ENCODE data around the gene ZFP2.
"Not testable (repeated sequence)": the region's sequence is repeated elsewhere in the genome, so short reads cannot be mapped to it uniquely, and the experiment has no call there.

The ZFP2 gene

DNA sequence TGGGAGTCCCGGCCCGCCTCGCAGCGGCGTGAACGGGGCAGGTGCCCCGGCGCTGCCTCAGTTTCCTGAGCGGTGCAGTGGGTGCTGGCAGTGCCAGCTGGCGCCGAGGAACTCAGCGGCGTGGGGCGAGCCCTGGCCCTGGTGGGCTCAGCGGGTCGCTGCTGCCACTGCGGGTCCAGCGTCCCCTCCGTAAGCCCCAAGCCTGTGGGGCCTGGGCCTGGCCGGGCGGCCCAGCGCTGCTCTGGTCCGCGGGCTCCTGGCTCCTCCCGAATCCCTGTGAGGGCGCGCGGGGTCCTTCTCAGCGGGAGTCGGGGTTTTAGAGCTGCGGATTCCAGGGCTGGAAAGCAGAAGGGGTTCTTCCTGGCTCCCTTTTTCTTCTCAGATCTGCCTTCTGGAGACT is 35.1 kb upstream of the ZFP2 start:
- H3K4me2 ChIP-seq (ENCODE audit: low read length), result not testable (repeated sequence)

DNA sequence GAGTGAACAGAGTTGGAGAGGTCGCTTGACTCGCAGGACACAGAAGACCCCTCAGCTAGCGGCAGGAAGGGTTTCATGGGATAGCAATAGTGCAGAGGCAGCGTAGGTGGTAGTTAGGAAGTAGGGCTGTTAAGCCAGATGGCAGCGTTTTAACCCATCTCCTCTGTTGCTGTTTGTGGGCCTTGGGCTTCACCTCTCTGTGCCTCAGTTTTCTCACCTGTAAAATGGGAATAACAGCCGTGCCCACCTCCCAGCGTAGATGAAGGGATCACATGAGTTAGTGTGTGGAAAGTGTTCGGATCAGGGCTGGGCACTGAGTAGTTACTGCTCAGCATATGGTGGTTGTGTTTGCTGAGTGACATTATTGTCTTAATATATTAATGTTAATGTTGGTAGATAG is 34.1 kb upstream of the ZFP2 start:
- H3K56ac ChIP-seq (ENCODE audit: low read length), result peak overlapping the region; percentile 31
- no peak overlapping the region for H2BK120ac ChIP-seq (ENCODE audit: low read depth, low read length)
- H3K36me3 ChIP-seq (ENCODE audit: control insufficient read depth, insufficient read depth, low read length), result peaks cover 3% of the 10 kb centered on the region
- no peaks in the 10 kb centered on the region for H3K4me1 ChIP-seq (ENCODE audit: control insufficient read depth, low read depth, low read length)
- no peak overlapping the region for H3K23ac ChIP-seq (ENCODE audit: low read length)
- no peaks in the 10 kb centered on the region for H3K27me3 ChIP-seq (ENCODE audit: insufficient read depth, low read length, poor library complexity)
- WGBS (ENCODE audit: extremely low coverage, insufficient coverage, low lambda C conversion rate), result no CpG with 5 or more reads among the region's 8 CpGs
- no peak overlapping the region for H2BK5ac ChIP-seq (ENCODE audit: low read length)
- peak overlapping the region; percentile 10 for H3K4me2 ChIP-seq (ENCODE audit: low read length)
- no peak overlapping the region for H2BK15ac ChIP-seq (replicated peaks; ENCODE audit: low read depth)
- DNase-seq, result no peak
- no peak overlapping the region for H3K27ac ChIP-seq (ENCODE audit: low read depth, low read length)
- H3K79me1 ChIP-seq (ENCODE audit: low read length), result peaks cover 5% of the 10 kb centered on the region
- H4K8ac ChIP-seq (ENCODE audit: low read depth, low read length), result no peak overlapping the region
- H2AK5ac ChIP-seq (ENCODE audit: low read length), result no peak overlapping the region
- H3K79me2 ChIP-seq (ENCODE audit: control insufficient read depth, insufficient read depth, low read length), result no peaks in the 10 kb centered on the region
- H4K5ac ChIP-seq (ENCODE audit: low read length), result no peak overlapping the region
- H3K4ac ChIP-seq (ENCODE audit: low read depth, low read length), result no peak overlapping the region
- H3K4me3 ChIP-seq (ENCODE audit: low read length), result no peak overlapping the region
- H3K9ac ChIP-seq (ENCODE audit: low read length), result no peak overlapping the region
- no peak overlapping the region for H3K18ac ChIP-seq (ENCODE audit: low read length)

More for the DNA sequence above, 35.1 kb upstream of the ZFP2 start:
- H3K36me3 ChIP-seq (ENCODE audit: control insufficient read depth, insufficient read depth, low read length); H4K8ac ChIP-seq (ENCODE audit: low read depth, low read length); H3K23ac ChIP-seq (ENCODE audit: low read length); H3K56ac ChIP-seq (ENCODE audit: low read length); H3K4me1 ChIP-seq (ENCODE audit: control insufficient read depth, low read depth, low read length); H3K4ac ChIP-seq (ENCODE audit: low read depth, low read length); H3K9ac ChIP-seq (ENCODE audit: low read length); H3K27me3 ChIP-seq (ENCODE audit: insufficient read depth, low read length, poor library complexity); H2BK120ac ChIP-seq (ENCODE audit: low read depth, low read length); DNase-seq; H3K79me2 ChIP-seq (ENCODE audit: control insufficient read depth, insufficient read depth, low read length); H2BK5ac ChIP-seq (ENCODE audit: low read length); H2BK15ac ChIP-seq (replicated peaks; ENCODE audit: low read depth); H2AK5ac ChIP-seq (ENCODE audit: low read length); H3K4me3 ChIP-seq (ENCODE audit: low read length); H3K18ac ChIP-seq (ENCODE audit: low read length); H3K79me1 ChIP-seq (ENCODE audit: low read length); H3K27ac ChIP-seq (ENCODE audit: low read depth, low read length); H4K5ac ChIP-seq (ENCODE audit: low read length): not testable (repeated sequence)
- WGBS (ENCODE audit: extremely low coverage, insufficient coverage, low lambda C conversion rate), result no CpG with 5 or more reads among the region's 31 CpGs

DNA sequence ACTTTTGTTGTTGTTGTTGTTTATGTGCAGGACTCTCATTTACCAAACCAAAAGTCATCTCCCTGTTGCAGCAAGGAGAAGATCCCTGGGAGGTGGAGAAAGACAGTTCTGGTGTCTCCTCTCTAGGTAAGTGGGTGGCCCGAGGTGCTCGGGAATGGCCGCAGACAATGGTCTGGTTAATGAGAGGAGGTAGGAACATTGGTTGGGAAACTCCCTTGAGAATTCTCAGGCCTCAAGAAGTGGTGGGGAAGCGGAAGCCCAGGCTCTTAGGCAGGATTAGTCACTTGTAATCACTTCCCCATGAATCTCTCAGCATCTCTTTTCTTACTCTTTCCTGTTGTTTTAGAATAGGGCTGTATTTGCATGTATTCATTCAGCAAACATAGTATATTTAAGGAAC is 28.8 kb upstream of the ZFP2 start:
- H3K79me1 ChIP-seq (ENCODE audit: low read length), result no peaks in the 10 kb centered on the region
- no peak overlapping the region for H3K23ac ChIP-seq (ENCODE audit: low read length)
- H3K36me3 ChIP-seq (ENCODE audit: control insufficient read depth, insufficient read depth, low read length), result peaks cover 6% of the 10 kb centered on the region
- no peaks in the 10 kb centered on the region for H3K79me2 ChIP-seq (ENCODE audit: control insufficient read depth, insufficient read depth, low read length)
- H3K18ac ChIP-seq (ENCODE audit: low read length), result no peak overlapping the region
- no peaks in the 10 kb centered on the region for H3K4me1 ChIP-seq (ENCODE audit: control insufficient read depth, low read depth, low read length)
- H3K27me3 ChIP-seq (ENCODE audit: insufficient read depth, low read length, poor library complexity), result no peaks in the 10 kb centered on the region
- no CpG with 5 or more reads among the region's 4 CpGs for WGBS (ENCODE audit: extremely low coverage, insufficient coverage, low lambda C conversion rate)
- H3K9ac ChIP-seq (ENCODE audit: low read length), result no peak overlapping the region
- no peak overlapping the region for H3K27ac ChIP-seq (ENCODE audit: low read depth, low read length)
- no peak overlapping the region for H3K4me3 ChIP-seq (ENCODE audit: low read length)
- no peak overlapping the region for H4K8ac ChIP-seq (ENCODE audit: low read depth, low read length)
- H3K4ac ChIP-seq (ENCODE audit: low read depth, low read length), result no peak overlapping the region
- no peak overlapping the region for H4K5ac ChIP-seq (ENCODE audit: low read length)
- H2BK15ac ChIP-seq (replicated peaks; ENCODE audit: low read depth), result no peak overlapping the region
- no peak overlapping the region for H2AK5ac ChIP-seq (ENCODE audit: low read length)
- DNase-seq, result no peak
- H3K56ac ChIP-seq (ENCODE audit: low read length), result no peak overlapping the region
- H3K4me2 ChIP-seq (ENCODE audit: low read length), result no peak overlapping the region
- H2BK120ac ChIP-seq (ENCODE audit: low read depth, low read length), result no peak overlapping the region
- H2BK5ac ChIP-seq (ENCODE audit: low read length), result no peak overlapping the region

DNA sequence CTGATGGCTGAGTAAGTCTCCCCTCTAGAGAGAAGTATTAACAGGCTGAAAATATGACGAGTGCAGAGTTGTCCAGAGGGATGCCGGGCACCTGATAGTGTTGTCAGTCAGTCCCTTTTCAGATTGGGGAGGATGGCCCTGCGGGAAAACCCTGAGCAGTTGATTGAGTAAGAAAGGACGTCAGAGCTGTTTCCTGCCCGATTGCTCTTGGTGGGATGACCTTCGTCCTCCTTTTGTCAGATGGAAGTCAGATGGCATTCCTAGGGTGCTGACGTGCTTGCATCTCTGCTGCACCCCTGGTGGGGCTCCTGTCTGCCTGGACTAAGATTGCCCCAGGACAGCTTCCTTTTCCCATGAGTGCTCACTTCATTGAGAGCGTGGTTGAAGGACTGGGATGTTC is 26.1 kb upstream of the ZFP2 start:
- H2BK5ac ChIP-seq (ENCODE audit: low read length), result no peak overlapping the region
- H3K4me3 ChIP-seq (ENCODE audit: low read length), result no peak overlapping the region
- H3K23ac ChIP-seq (ENCODE audit: low read length), result no peak overlapping the region
- H3K4me1 ChIP-seq (ENCODE audit: control insufficient read depth, low read depth, low read length), result no peaks in the 10 kb centered on the region
- H3K18ac ChIP-seq (ENCODE audit: low read length), result no peak overlapping the region
- H3K9ac ChIP-seq (ENCODE audit: low read length), result no peak overlapping the region
- peaks cover 3% of the 10 kb centered on the region for H3K36me3 ChIP-seq (ENCODE audit: control insufficient read depth, insufficient read depth, low read length)
- H3K4ac ChIP-seq (ENCODE audit: low read depth, low read length), result no peak overlapping the region
- no peak overlapping the region for H2BK120ac ChIP-seq (ENCODE audit: low read depth, low read length)
- no peak for DNase-seq
- no peak overlapping the region for H3K27ac ChIP-seq (ENCODE audit: low read depth, low read length)
- H4K5ac ChIP-seq (ENCODE audit: low read length), result no peak overlapping the region
- no peak overlapping the region for H3K56ac ChIP-seq (ENCODE audit: low read length)
- no peak overlapping the region for H4K8ac ChIP-seq (ENCODE audit: low read depth, low read length)
- H2BK15ac ChIP-seq (replicated peaks; ENCODE audit: low read depth), result no peak overlapping the region
- no peaks in the 10 kb centered on the region for H3K27me3 ChIP-seq (ENCODE audit: insufficient read depth, low read length, poor library complexity)
- no CpG with 5 or more reads among the region's 8 CpGs for WGBS (ENCODE audit: extremely low coverage, insufficient coverage, low lambda C conversion rate)
- no peak overlapping the region for H3K4me2 ChIP-seq (ENCODE audit: low read length)
- no peak overlapping the region for H2AK5ac ChIP-seq (ENCODE audit: low read length)
- H3K79me1 ChIP-seq (ENCODE audit: low read length), result no peaks in the 10 kb centered on the region
- no peaks in the 10 kb centered on the region for H3K79me2 ChIP-seq (ENCODE audit: control insufficient read depth, insufficient read depth, low read length)

DNA sequence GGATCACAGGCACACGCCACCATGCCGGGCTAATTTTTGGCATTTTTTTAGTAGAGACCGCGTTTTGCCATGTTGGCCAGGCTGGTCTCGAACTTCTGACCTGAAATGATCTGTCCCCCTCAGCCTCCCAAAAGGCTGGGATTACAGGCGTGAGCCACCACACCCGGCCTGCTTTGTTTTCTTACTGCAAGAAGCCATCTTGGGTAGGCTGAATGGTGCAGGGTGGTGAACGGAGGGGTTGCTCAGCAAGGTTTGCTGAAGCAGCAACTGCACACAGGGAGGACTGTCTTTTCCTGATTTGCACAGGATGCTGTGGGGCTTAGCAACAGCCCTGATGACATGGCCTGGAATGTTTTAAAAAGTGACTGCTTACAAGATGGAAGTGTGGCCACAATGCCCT is 25.3 kb upstream of the ZFP2 start:
- H2BK15ac ChIP-seq (replicated peaks; ENCODE audit: low read depth), result no peak overlapping the region
- H3K4ac ChIP-seq (ENCODE audit: low read depth, low read length), result no peak overlapping the region
- no peak overlapping the region for H3K27ac ChIP-seq (ENCODE audit: low read depth, low read length)
- no peaks in the 10 kb centered on the region for H3K27me3 ChIP-seq (ENCODE audit: insufficient read depth, low read length, poor library complexity)
- H3K56ac ChIP-seq (ENCODE audit: low read length), result no peak overlapping the region
- H3K4me1 ChIP-seq (ENCODE audit: control insufficient read depth, low read depth, low read length), result no peaks in the 10 kb centered on the region
- H3K9ac ChIP-seq (ENCODE audit: low read length), result no peak overlapping the region
- DNase-seq, result no peak
- H2BK120ac ChIP-seq (ENCODE audit: low read depth, low read length), result no peak overlapping the region
- WGBS (ENCODE audit: extremely low coverage, insufficient coverage, low lambda C conversion rate), result no CpG with 5 or more reads among the region's 8 CpGs
- H3K36me3 ChIP-seq (ENCODE audit: control insufficient read depth, insufficient read depth, low read length), result peaks cover 3% of the 10 kb centered on the region
- H3K79me1 ChIP-seq (ENCODE audit: low read length), result no peaks in the 10 kb centered on the region
- no peak overlapping the region for H2BK5ac ChIP-seq (ENCODE audit: low read length)
- no peak overlapping the region for H3K4me2 ChIP-seq (ENCODE audit: low read length)
- H4K5ac ChIP-seq (ENCODE audit: low read length), result no peak overlapping the region
- H4K8ac ChIP-seq (ENCODE audit: low read depth, low read length), result no peak overlapping the region
- no peak overlapping the region for H3K23ac ChIP-seq (ENCODE audit: low read length)
- no peak overlapping the region for H3K4me3 ChIP-seq (ENCODE audit: low read length)
- H3K18ac ChIP-seq (ENCODE audit: low read length), result no peak overlapping the region
- no peaks in the 10 kb centered on the region for H3K79me2 ChIP-seq (ENCODE audit: control insufficient read depth, insufficient read depth, low read length)
- no peak overlapping the region for H2AK5ac ChIP-seq (ENCODE audit: low read length)

DNA sequence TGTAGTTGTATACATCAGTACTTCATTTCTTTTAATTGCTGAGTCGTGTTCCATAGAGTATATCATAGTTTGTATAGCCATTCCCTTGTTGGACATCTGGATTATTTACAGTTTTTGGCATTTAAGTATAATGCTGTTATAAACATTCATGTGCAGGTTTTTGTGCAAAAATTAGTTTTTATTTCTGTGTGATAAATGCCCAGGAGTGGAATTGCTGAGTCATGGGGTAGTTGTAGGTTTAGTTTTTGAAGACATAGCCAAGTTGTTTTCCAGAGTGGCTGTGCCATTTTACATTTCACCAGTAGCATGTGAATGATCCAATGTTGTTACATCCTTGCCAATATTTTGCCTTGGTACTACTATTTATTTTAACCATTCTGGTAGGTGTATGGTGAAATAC is 23.4 kb upstream of the ZFP2 start:
- no peak overlapping the region for H3K23ac ChIP-seq (ENCODE audit: low read length)
- DNase-seq, result no peak
- H3K18ac ChIP-seq (ENCODE audit: low read length), result no peak overlapping the region
- H3K79me2 ChIP-seq (ENCODE audit: control insufficient read depth, insufficient read depth, low read length), result no peaks in the 10 kb centered on the region
- H3K4ac ChIP-seq (ENCODE audit: low read depth, low read length), result no peak overlapping the region
- no peak overlapping the region for H2BK120ac ChIP-seq (ENCODE audit: low read depth, low read length)
- no peak overlapping the region for H3K27ac ChIP-seq (ENCODE audit: low read depth, low read length)
- H3K79me1 ChIP-seq (ENCODE audit: low read length), result no peaks in the 10 kb centered on the region
- no peak overlapping the region for H2AK5ac ChIP-seq (ENCODE audit: low read length)
- no peak overlapping the region for H3K56ac ChIP-seq (ENCODE audit: low read length)
- H3K36me3 ChIP-seq (ENCODE audit: control insufficient read depth, insufficient read depth, low read length), result peaks cover 7% of the 10 kb centered on the region
- no peak overlapping the region for H2BK5ac ChIP-seq (ENCODE audit: low read length)
- no peak overlapping the region for H3K4me2 ChIP-seq (ENCODE audit: low read length)
- no peaks in the 10 kb centered on the region for H3K4me1 ChIP-seq (ENCODE audit: control insufficient read depth, low read depth, low read length)
- H3K27me3 ChIP-seq (ENCODE audit: insufficient read depth, low read length, poor library complexity), result no peaks in the 10 kb centered on the region
- H3K4me3 ChIP-seq (ENCODE audit: low read length), result no peak overlapping the region
- no peak overlapping the region for H2BK15ac ChIP-seq (replicated peaks; ENCODE audit: low read depth)
- H4K8ac ChIP-seq (ENCODE audit: low read depth, low read length), result no peak overlapping the region
- no peak overlapping the region for H4K5ac ChIP-seq (ENCODE audit: low read length)
- H3K9ac ChIP-seq (ENCODE audit: low read length), result no peak overlapping the region
- no CpG with 5 or more reads among the region's 1 CpG for WGBS (ENCODE audit: extremely low coverage, insufficient coverage, low lambda C conversion rate)
